ENCODE measurements around the gene TWSG1. TPM values are rescaled to one million over a fixed set of nuclear protein-coding genes. Genes with fewer than 3 reads are reported as not detected.
"Not testable (repeated sequence)": the region's sequence is repeated elsewhere in the genome, so short reads cannot be mapped to it uniquely, and the experiment has no call there.

Gene TWSG1
- total RNA-seq, 1 donor = 157 TPM

- H3K4me3 ChIP-seq (ENCODE audit: low read depth, low read length) = no peak overlapping the region
- no peak for DNase-seq (ENCODE audit: low read depth)
- no peak for TF ChIP-seq CTCF (IDR thresholded peaks at IDR 0.05; ENCODE audit: insufficient read depth, low read length)
Measured at GRCh38 chr18:9359796-9360195, 25.2 kb downstream of the TWSG1 start.

GRCh38 chr18:9361191-9361590, 26.6 kb downstream of the TWSG1 start:
- no peak for TF ChIP-seq CTCF (IDR thresholded peaks at IDR 0.05; ENCODE audit: insufficient read depth, low read length)
- H3K4me3 ChIP-seq (ENCODE audit: low read depth, low read length) = no peak overlapping the region
- no peak for DNase-seq (ENCODE audit: low read depth)

GRCh38 chr18:9362869-9363268, 28.3 kb downstream of the TWSG1 start:
- TF ChIP-seq CTCF (IDR thresholded peaks at IDR 0.05; ENCODE audit: insufficient read depth, low read length) = no peak
- no peak overlapping the region for H3K4me3 ChIP-seq (ENCODE audit: low read depth, low read length)
- peak; percentile 39 for DNase-seq (ENCODE audit: low read depth)

- TF ChIP-seq CTCF (IDR thresholded peaks at IDR 0.05; ENCODE audit: insufficient read depth, low read length) = no peak
- no peak overlapping the region for H3K4me3 ChIP-seq (ENCODE audit: low read depth, low read length)
Measured at GRCh38 chr18:9364242-9364641, 29.7 kb downstream of the TWSG1 start.

GRCh38 chr18:9365406-9365805, 30.8 kb downstream of the TWSG1 start:
- TF ChIP-seq CTCF (IDR thresholded peaks at IDR 0.05; ENCODE audit: insufficient read depth, low read length) = no peak
- no peak for DNase-seq (ENCODE audit: low read depth)
- no peak overlapping the region for H3K4me3 ChIP-seq (ENCODE audit: low read depth, low read length)

More at GRCh38 chr18:9364242-9364641, 29.7 kb downstream of the TWSG1 start:
- no peak for DNase-seq (ENCODE audit: low read depth)

- no peak overlapping the region for H3K4me3 ChIP-seq (ENCODE audit: low read depth, low read length)
- TF ChIP-seq CTCF (IDR thresholded peaks at IDR 0.05; ENCODE audit: insufficient read depth, low read length) = peak; percentile 50
- peak; percentile 52 for DNase-seq (ENCODE audit: low read depth)
Measured at GRCh38 chr18:9366126-9366714, 31.6 kb downstream of the TWSG1 start.

- DNase-seq (ENCODE audit: low read depth) = not testable (repeated sequence)
Measured at GRCh38 chr18:9373254-9373653, 38.7 kb downstream of the TWSG1 start.

More at GRCh38 chr18:9373254-9373653, 38.7 kb downstream of the TWSG1 start:
- not testable (repeated sequence) for H3K4me3 ChIP-seq (ENCODE audit: low read depth, low read length)

Data from fibroblast of the aortic adventitia (primary cell).